Measurements from ENCODE around the gene FLVCR2.

Gene FLVCR2

GRCh38 chr14:75577729-75578101, 705 bp upstream of the FLVCR2 start:
- TF ChIP-seq REST (IDR thresholded peaks at IDR 0.05; ENCODE audit: insufficient read depth in 1 of 2, low read depth in 2 of 2, low read length in 2 of 2) (no peak), POLR2AphosphoS5 (IDR thresholded peaks at IDR 0.05; ENCODE audit: low read depth, low read length) (no peak), SIN3A (IDR thresholded peaks at IDR 0.05; ENCODE audit: borderline replicate concordance, insufficient read depth, low read length) (no peak), FOXP2 (optimal IDR thresholded peaks at IDR 0.05; ENCODE audit: borderline replicate concordance, extremely low read depth, extremely low read length, insufficient read depth) (no peak), TAF1 (IDR thresholded peaks at IDR 0.05; ENCODE audit: borderline replicate concordance, insufficient read depth, low read length) (no peak)

- TF ChIP-seq POLR2AphosphoS5 (IDR thresholded peaks at IDR 0.05; ENCODE audit: low read depth, low read length): no peak
- TF ChIP-seq REST (IDR thresholded peaks at IDR 0.05; ENCODE audit: insufficient read depth in 1 of 2, low read depth in 2 of 2, low read length in 2 of 2): no peak
- no peak for TF ChIP-seq TAF1 (IDR thresholded peaks at IDR 0.05; ENCODE audit: borderline replicate concordance, insufficient read depth, low read length)
- no peak for TF ChIP-seq SIN3A (IDR thresholded peaks at IDR 0.05; ENCODE audit: borderline replicate concordance, insufficient read depth, low read length)
- no peak for TF ChIP-seq FOXP2 (optimal IDR thresholded peaks at IDR 0.05; ENCODE audit: borderline replicate concordance, extremely low read depth, extremely low read length, insufficient read depth)
Observed at GRCh38 chr14:75578786-75579337, 442 bp downstream of the FLVCR2 start.

- TF ChIP-seq REST (IDR thresholded peaks at IDR 0.05; ENCODE audit: insufficient read depth in 1 of 2, low read depth in 2 of 2, low read length in 2 of 2) (no peak), SIN3A (IDR thresholded peaks at IDR 0.05; ENCODE audit: borderline replicate concordance, insufficient read depth, low read length) (no peak), TAF1 (IDR thresholded peaks at IDR 0.05; ENCODE audit: borderline replicate concordance, insufficient read depth, low read length) (no peak), POLR2AphosphoS5 (IDR thresholded peaks at IDR 0.05; ENCODE audit: low read depth, low read length) (no peak), FOXP2 (optimal IDR thresholded peaks at IDR 0.05; ENCODE audit: borderline replicate concordance, extremely low read depth, extremely low read length, insufficient read depth) (no peak)
Observed at GRCh38 chr14:75579338-75579864, 981 bp downstream of the FLVCR2 start.

GRCh38 chr14:75579882-75580281, 1.5 kb downstream of the FLVCR2 start:
- TF ChIP-seq REST (IDR thresholded peaks at IDR 0.05; ENCODE audit: insufficient read depth in 1 of 2, low read depth in 2 of 2, low read length in 2 of 2) (no peak), FOXP2 (optimal IDR thresholded peaks at IDR 0.05; ENCODE audit: borderline replicate concordance, extremely low read depth, extremely low read length, insufficient read depth) (no peak), TAF1 (IDR thresholded peaks at IDR 0.05; ENCODE audit: borderline replicate concordance, insufficient read depth, low read length) (no peak), SIN3A (IDR thresholded peaks at IDR 0.05; ENCODE audit: borderline replicate concordance, insufficient read depth, low read length) (no peak), POLR2AphosphoS5 (IDR thresholded peaks at IDR 0.05; ENCODE audit: low read depth, low read length) (no peak)

Data from PFSK-1 (cell line).